Measurements from ENCODE around the gene EIF4G1.

DNA sequence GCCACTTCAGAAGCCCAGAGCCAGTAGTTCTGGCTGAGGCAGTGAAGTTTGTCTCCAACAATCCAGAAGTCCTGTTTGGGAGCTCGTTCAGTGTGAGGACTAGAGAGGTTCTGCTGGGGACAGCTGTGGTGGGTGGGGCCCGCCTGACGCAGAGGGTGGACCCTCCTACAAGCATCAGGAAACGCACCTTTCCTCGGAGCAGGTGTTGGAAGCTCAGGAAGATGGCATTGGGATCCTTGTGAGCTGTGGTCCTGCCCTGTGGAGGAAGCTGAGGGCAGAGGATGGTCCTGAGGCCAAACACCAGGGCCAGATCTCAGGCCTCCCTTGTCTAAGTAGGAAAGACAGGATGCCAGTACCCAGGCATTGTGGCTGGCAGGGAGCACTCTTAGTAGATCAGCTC, 58.5 kb downstream of the EIF4G1 start:
- TF ChIP-seq POLR2A (IDR thresholded peaks at IDR 0.05): no peak
- TF ChIP-seq, protein P1, sequence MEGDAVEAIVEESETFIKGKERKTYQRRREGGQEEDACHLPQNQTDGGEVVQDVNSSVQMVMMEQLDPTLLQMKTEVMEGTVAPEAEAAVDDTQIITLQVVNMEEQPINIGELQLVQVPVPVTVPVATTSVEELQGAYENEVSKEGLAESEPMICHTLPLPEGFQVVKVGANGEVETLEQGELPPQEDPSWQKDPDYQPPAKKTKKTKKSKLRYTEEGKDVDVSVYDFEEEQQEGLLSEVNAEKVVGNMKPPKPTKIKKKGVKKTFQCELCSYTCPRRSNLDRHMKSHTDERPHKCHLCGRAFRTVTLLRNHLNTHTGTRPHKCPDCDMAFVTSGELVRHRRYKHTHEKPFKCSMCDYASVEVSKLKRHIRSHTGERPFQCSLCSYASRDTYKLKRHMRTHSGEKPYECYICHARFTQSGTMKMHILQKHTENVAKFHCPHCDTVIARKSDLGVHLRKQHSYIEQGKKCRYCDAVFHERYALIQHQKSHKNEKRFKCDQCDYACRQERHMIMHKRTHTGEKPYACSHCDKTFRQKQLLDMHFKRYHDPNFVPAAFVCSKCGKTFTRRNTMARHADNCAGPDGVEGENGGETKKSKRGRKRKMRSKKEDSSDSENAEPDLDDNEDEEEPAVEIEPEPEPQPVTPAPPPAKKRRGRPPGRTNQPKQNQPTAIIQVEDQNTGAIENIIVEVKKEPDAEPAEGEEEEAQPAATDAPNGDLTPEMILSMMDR (IDR thresholded peaks at IDR 0.05): no peak
